Right kidney (tissue), 1 donor: Measurements from ENCODE around the gene KRT17.
A peak's percentile ranks its signal among the peaks of the same experiment; 100 is the strongest.
"Not testable (repeated sequence)": the region's sequence is repeated elsewhere in the genome, so short reads cannot be mapped to it uniquely, and the experiment has no call there.

Experiments
- DNase-seq: peaks from one replicate; pipeline ENCODE4 v3.0.0-alpha.2; 2016

KRT17 gene

DNA sequence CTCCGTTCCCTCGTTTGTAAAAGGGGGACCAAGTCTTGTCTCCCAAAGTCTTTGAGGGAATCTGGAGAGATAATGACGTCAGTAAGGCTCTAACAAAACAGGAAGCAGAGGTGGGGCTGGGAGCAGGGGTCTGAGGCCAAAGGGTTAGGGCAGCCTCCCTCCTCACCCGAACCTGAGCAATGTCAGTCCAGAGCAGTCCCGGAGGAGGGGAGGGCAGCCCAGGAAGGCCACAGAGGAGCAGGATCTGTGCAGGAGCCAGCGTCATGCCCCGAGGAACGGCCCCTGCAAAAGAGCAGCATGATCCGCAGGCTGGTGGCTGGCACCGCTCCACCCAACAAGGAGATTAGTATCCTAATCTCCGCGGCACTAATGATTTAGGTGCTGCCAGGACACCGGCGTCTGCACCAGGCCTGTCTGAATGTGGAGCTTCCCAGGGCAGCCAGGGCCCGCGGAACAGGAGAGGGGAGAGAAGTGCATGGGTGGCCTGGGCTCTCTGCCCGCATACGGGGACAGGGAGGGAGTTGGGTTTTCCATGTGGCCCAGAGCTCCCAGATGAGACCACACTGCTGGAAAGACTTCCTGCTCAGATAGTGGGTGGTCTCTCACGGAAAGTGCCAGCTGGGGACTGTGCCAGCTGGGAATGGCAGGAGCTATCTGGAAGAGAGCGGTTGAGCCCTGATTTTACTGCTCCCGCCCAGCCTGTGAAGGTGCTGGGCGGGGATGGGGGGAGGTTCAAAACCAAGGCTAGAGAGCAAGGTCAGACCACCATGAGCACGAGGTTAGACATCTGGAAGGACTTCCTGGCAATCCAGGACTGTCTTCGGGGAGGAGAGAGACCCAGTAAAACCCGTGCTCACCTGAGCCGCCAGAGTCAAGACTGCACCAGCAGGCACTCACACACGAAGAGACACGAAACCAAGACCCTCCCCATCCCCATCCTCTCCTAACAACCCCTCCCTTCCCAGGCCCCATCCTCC is 11.0 kb upstream of the KRT17 start:
- peak; percentile 54 for DNase-seq

- DNase-seq = no peak
Measured at GRCh38 chr17:41634639-41635038, 10.3 kb upstream of the KRT17 start.

DNA sequence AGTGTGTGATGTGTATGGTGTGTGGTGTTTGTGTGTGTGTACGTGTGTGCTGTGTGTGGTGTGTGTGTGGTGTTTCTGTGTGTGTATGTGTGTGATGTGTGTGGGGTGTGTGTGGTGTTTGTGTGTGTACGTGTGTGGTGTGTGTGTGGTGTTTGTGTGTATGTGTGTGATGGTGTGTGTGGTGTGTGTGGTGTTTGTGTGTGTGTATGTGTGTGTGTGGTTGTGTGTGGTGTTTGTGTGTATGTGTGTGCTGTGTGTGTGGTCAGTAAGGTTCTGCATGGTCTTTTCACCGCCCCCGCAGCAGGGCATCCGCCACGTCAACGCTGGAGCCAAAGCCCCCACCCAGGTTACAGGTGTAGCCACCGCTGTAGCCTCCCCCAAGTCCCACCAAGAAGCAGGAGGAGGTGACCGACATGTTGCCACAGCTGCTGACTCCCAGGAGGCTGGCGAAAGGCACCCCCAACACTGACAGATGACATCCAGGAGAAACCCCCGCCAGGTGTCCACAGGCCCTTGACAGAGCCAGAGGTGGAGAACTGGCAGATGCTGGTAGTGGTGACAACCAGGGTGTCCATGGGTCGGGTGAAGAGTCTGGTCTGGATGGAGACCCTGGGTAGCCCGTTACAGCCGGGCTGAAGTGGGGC is 9.3 kb upstream of the KRT17 start:
- no peak for DNase-seq

DNA sequence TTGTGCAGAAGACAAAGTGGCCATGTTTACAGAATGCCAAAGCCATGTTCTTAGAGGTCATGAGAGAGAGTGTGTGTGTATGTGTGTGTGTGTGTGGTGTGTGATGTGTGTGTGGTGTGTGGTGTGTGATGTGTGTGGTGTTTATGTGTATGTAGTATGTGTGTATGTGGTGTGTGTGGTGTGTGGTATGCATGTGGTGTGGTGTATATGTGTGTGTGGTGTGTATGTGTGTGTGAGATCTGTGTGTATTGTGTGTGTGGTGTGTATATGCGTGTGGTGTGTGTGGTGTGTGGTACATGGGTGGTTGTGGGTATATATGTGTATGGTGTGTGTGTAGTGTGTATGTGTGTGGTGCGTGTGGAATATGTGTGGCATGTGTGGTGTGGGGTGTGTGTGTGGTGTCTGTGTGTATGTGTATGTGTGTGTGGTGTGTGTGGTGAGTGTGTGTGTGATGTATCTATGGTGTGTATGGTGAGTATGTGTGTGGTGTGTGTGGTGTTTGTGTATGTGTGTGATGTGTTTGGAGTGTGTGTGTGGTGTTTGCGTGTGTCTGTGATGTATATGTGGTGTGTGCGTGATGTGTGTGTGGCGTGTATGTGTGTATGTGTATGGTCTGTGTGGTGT is 8.2 kb upstream of the KRT17 start:
- DNase-seq = no peak

- DNase-seq = no peak
Measured at GRCh38 chr17:41631898-41632285, 7.5 kb upstream of the KRT17 start.

DNA sequence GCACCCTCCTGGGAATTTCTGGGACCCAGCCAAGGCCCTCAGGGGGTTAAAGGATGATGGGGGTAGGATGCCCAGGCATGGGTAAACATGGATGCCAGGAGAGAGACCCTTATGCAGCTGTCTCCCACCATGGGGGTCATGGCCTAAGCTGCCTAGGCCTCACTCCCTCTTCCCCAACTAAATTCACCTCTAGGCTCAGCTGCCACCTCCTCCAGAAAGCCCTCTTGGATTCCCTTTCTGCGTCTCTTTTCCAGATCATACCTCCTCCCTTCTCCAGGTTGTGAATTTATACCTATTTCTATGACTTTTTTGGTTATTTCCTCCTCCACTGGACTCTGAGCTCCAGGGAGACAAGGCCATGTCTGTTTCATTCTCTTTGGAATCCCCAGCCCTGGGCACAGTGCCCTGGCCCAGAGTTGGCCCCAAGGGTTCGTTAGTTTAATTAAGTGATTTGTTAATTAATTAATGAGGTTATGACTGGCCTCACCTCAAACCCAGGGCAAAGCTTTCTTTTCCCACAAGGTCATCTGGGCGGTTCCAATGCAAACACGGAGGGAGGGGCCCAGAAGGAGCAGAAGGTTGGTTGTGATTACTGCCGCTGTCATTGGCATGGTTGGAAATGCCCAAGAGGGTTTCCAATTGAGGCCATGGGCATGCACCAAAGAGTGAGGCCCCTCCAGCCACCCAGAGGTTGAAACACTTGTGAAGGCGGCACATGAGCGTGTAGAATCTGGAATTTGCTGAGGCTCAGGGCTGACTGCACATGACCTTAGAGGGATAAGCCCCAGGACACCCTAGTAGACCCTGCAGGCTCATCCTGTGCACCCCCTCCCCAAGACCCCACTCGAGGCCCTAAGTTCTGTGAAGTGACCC is 6.9 kb upstream of the KRT17 start:
- no peak for DNase-seq

DNA sequence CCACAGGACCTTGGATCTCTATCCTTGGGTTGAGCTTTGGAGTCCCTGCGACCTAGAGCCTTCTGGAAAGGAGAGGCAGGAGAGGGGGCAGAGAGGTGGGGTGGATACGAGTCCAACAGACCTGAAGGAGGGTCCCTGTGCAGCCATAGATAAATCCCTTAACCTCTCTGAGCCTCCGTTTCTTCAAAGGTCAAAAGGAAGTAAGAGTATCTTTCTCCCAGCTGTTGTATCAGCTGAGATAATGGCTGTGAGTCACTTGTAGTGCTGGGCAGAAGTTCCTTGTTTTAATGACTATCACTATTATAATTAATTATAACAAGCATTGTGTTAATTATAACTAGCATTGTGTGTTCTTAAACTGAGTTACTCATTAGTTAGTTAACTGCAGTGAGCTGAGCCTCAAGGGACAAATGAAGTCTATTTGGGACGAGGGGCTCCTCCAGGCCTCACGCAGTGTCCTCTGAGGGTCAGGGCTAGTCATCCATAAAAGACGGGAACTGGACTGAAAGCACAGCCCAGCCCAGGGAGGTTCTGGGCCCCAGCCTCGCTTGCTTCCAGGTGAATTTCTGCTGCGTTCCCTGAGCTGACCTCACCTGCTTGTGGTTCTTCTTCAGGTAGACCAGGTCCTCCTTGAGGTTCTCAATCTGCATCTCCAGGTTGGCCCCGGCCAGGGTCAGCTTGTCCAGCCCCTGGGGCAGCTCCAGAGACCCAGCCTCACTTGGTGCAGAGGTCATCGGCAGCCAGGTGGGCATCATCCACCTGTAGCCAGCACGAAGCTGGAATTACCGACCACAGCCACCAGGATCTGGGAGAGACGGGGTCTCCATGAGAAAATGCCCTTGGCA is 5.7 kb upstream of the KRT17 start:
- no peak for DNase-seq

- DNase-seq = no peak
Measured at GRCh38 chr17:41629316-41629715, 4.9 kb upstream of the KRT17 start.

GRCh38 chr17:41628621-41629255 is 4.4 kb upstream of the KRT17 start:
- DNase-seq = not testable (repeated sequence)

DNA sequence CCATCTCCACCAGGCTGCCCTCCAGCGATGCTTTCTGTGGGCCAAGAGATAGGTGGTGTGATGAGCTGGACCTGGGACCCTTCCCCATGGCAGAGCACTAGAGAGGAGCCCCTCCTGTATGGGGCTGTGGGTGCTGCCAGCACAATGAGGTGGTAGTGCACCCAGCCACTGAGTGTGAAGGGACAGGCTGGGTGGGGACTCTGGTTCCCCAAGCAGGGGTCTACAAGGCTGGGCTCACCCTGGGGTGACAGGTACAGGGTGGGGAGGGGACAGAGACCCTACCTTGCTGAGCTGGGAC is 3.6 kb upstream of the KRT17 start:
- DNase-seq = not testable (repeated sequence)

DNA sequence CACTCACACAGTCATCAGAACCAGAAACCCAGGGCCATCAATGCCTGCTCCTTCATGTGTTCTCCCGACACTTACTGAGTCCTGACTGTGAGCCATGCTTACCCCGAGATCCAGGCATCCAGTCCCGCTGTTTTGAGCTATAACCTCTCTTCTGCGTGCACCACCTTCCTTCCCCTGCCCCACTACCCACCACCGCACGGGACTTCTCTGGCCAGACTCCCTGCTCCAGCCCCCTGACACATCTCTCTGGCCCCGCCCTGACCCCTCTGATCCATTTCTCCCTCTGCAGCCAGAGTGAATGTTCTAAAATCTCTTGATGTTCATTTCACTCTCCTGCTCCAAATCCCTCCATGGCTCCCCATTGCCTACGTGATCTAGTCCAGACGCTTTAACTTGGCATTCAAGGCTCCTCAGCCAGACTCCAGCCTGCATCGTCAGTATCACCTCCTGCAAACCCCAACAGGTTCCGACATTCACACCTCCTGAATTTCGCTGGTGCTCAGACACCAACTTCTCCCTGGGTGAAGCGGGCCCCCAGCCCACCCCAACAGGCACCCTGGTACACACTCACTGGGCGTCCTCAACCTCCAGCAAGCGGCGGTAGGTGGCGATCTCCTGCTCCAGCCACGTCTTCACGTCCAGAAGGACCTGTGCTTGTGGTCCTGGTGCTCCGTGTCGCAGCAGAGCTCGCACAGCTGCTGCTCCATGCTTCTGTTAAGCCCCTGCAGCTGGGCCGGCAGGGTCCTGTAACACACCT is 3.1 kb upstream of the KRT17 start:
- no peak for DNase-seq

GRCh38 chr17:41626914-41627295 is 2.5 kb upstream of the KRT17 start:
- DNase-seq = not testable (repeated sequence)

- DNase-seq = not testable (repeated sequence)
Measured at GRCh38 chr17:41626028-41626913, 1.9 kb upstream of the KRT17 start.

DNA sequence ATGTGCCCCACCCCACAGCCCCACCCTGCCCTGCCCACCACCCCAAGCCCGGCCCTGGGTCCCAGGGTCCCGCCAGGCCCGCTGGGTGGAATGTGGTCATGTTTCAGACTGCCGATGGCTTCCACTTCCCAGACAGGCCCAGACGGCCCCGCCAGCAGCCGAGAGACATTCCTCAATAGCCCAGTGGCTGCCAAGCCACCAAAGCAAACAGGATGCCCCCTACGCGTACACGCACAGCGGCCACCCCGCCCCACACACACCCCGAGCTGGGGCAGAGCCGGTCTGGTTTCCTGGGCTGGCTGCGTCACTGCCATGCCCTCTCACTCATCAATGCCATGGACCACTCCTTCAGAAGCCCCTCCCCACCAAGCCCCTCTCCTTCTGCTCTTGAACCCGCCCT is 1.2 kb upstream of the KRT17 start:
- no peak for DNase-seq

DNA sequence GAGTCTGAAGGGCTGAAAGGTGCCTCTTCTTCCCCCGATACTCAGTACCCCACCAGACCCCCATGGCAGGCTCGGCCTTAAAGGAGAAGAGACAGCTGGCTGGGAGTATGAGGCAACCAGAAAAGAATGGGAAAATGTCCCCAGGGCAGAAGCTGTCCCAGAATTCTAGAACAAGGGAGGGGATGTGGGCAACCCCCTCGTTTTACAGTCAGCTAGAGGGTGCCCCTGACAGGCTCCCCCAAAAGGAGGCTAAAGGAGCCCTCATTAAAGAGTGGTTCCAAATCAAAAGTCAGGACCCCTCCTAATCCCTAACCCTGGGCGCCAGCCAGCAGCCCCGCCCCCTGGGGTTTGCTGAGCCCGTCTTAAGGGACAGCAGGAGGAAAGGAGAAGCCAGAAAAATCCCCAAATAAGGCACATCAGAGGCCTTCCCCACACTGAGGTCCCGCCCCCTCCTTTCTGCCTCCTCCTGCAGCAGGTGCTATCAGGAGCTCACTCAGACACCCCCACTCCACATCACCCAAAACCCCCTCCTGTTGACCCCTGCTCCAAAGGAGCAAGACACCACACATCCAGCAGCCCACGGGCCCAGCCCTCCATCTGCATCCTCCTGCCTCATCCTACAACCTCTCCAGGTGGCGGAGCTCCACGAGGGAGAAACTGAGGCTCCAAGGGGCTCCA is 1.1 kb downstream of the KRT17 start:
- not testable (repeated sequence) for DNase-seq

- DNase-seq = not testable (repeated sequence)
Measured at GRCh38 chr17:41622340-41623183, 1.8 kb downstream of the KRT17 start.

GRCh38 chr17:41621916-41622315 is 2.5 kb downstream of the KRT17 start:
- no peak for DNase-seq

DNA sequence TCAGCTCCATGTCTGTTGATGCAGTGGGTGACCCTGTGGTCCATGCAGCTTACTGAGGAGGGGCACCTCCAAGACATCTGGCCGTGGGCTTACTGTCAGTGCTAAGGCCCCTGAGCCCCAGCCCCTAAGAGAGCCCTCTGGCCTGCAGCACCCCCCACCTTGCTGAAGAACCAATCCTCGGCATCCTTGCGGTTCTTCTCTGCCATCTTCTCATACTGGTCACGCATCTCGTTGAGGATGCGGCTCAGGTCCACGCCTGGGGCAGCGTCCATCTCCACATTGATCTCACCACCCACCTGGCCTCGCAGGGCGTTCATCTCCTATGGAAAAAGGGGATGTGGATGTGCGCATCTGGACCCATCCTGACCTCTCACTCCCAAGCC is 2.9 kb downstream of the KRT17 start:
- DNase-seq = not testable (repeated sequence)
